ENCODE measurements around the gene MRPS5. TPM values are rescaled to one million over a fixed set of nuclear protein-coding genes. Genes with fewer than 3 reads are reported as not detected.
"Not testable (repeated sequence)": the region's sequence is repeated elsewhere in the genome, so short reads cannot be mapped to it uniquely, and the experiment has no call there.

MRPS5 gene
- total RNA-seq, 1 donor from 2014 or later, result 103 TPM

DNA sequence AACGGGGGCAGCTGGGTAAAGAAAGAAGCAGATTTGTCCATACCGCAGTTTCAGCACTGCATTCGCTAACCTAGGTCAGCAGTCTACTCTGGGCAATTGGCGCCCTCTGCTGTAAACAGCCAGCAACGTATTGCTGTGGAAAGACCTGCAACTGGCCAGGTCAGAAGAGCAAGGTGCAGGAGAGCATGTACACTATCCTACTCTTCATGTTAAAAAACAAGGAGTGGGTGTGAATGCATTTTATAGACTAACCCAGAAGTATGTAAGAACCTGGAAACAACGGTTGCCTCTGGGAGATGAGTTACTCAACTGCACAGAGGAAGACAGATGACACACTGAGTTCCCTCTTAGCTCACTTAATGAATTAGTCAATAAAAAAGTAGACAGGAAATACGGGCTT lies 6.2 kb downstream of the MRPS5 start:
- H3K36me3 Mint-ChIP-seq (ENCODE audit: low read depth), result peaks cover 45% of the 10 kb centered on the region
- no peaks in the 10 kb centered on the region for H3K9me3 Mint-ChIP-seq
- no peaks in the 10 kb centered on the region for H3K27me3 Mint-ChIP-seq
- DNase-seq, result peak; percentile 93
- H3K4me3 Mint-ChIP-seq, result no peak overlapping the region
- intact Hi-C loops (cut with micrococcal nuclease), result loop anchor here (1.0 kb wide), 3 partner anchors 39 to 129 kb away; no protein-coding TSS in a partner anchor
- H3K4me1 Mint-ChIP-seq, result peaks cover 40% of the 10 kb centered on the region
- no peak overlapping the region for H3K27ac Mint-ChIP-seq

DNA sequence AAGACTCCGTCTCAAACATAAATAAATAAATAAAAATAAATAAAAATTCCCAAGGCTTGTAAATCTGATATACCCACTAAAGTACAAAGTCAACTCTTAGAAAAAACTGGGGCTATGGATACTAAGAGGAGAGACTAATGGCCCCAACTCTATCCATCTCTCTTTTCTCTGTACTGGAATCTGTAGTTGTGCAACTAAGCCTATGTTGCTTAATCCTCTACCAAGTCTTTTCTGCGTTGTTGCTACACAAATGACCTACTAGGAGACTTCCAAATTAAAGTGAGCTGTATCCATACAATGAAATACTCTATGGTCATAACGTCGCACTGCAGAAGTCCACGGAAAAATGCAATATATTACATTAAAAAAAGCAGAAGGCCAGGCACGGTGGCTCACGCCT lies 8.1 kb downstream of the MRPS5 start:
- H3K4me3 Mint-ChIP-seq, result no peak overlapping the region
- H3K27me3 Mint-ChIP-seq, result no peaks in the 10 kb centered on the region
- H3K4me1 Mint-ChIP-seq, result peaks cover 21% of the 10 kb centered on the region
- peaks cover 50% of the 10 kb centered on the region for H3K36me3 Mint-ChIP-seq (ENCODE audit: low read depth)
- H3K27ac Mint-ChIP-seq, result no peak overlapping the region
- intact Hi-C loops (cut with micrococcal nuclease), result no loop called here
- H3K9me3 Mint-ChIP-seq, result no peaks in the 10 kb centered on the region
- DNase-seq, result no peak

DNA sequence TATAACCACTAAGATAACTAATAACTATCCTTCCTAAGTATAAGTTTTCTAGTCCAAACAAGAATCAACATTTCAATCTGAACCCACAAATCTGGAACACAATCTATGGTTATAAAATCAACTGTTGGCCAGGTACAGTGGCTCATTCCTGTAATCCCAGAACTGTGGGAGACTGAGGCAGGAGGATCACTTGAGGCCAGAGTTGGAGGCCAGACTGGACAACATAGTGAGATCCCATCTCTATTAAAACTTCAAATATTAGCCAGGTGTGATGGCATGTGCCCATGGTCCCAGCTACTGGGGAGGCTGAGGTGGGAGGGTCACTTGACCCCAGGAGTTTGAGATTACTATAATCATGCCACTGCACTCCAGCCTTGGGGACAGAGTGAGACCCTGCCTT lies 11.2 kb downstream of the MRPS5 start:
- H3K27me3 Mint-ChIP-seq, result no peaks in the 10 kb centered on the region
- peaks cover 8% of the 10 kb centered on the region for H3K4me1 Mint-ChIP-seq
- no peak overlapping the region for H3K27ac Mint-ChIP-seq
- no peaks in the 10 kb centered on the region for H3K9me3 Mint-ChIP-seq
- no peak for DNase-seq
- H3K4me3 Mint-ChIP-seq, result no peak overlapping the region
- intact Hi-C loops (cut with micrococcal nuclease), result no loop called here
- H3K36me3 Mint-ChIP-seq (ENCODE audit: low read depth), result peaks cover 62% of the 10 kb centered on the region

DNA sequence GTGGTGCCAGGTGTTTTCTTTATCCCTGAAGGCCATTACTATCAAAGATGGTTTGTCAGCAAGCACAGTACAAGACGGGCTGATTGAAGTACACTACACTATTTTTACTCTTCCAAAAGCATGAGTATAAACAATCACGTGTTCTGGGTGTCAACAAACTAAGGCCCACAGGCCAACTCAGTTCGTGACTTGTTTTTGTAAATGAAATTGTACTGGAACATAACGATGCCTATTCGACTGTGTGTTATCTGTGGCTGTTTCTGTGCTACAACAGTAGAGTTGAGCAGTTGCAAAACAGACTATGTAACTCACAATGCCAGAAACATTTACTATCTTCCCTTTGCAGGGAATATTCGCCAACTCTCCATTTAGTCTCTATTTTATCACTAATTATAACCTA lies 12.3 kb downstream of the MRPS5 start:
- intact Hi-C loops (cut with micrococcal nuclease), result no loop called here
- no peak overlapping the region for H3K27ac Mint-ChIP-seq
- no peaks in the 10 kb centered on the region for H3K9me3 Mint-ChIP-seq
- H3K4me1 Mint-ChIP-seq, result peaks cover 1% of the 10 kb centered on the region
- H3K36me3 Mint-ChIP-seq (ENCODE audit: low read depth), result peaks cover 61% of the 10 kb centered on the region
- no peak overlapping the region for H3K4me3 Mint-ChIP-seq
- no peak for DNase-seq
- H3K27me3 Mint-ChIP-seq, result no peaks in the 10 kb centered on the region

DNA sequence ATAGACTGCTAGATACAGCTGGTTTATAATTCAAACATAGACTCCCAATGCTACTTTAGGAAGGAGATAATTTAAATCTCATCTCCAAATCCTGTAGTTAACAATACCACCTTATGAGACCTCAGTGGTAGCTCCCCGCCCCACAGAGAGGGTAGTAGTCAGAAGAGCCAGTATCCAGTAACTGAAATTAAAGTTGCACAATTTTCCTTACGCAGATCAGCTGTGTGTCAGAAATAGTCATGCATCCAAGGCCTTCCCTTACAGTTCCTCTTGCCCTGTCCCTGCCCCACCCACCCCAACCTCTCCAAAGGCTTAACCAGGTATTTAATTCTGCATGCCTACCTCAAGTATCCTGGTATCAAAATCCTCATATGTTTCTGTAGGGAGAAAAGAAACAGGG lies 15.5 kb downstream of the MRPS5 start:
- H3K27me3 Mint-ChIP-seq, result no peaks in the 10 kb centered on the region
- no peaks in the 10 kb centered on the region for H3K9me3 Mint-ChIP-seq
- DNase-seq, result no peak
- intact Hi-C loops (cut with micrococcal nuclease), result no loop called here
- peaks cover 1% of the 10 kb centered on the region for H3K4me1 Mint-ChIP-seq
- H3K27ac Mint-ChIP-seq, result no peak overlapping the region
- no peak overlapping the region for H3K4me3 Mint-ChIP-seq
- H3K36me3 Mint-ChIP-seq (ENCODE audit: low read depth), result peaks cover 68% of the 10 kb centered on the region

DNA sequence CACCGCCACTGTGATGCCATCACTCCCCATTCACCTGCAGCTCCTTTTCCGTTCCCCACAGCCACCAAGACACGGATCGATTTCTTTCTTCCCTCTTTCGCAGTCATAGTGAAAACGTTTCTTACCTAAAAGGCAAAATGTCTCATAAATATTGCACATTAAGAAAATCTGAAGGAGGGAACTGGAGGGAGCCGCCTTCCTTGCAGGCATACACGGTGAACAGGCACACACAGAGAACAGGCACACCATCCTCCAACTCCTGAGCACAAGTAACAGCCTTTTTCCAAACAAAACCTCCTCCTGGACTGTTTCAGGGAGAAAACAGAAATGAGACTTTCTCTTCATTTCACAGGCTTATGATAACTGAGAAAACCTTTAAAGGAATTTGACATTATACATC lies 17.0 kb downstream of the MRPS5 start:
- intact Hi-C loops (cut with micrococcal nuclease), result no loop called here
- Mint-ChIP-seq H3K27ac (no peak overlapping the region), H3K27me3 (no peaks in the 10 kb centered on the region), H3K4me3 (no peak overlapping the region), H3K9me3 (no peaks in the 10 kb centered on the region), H3K4me1 (no peaks in the 10 kb centered on the region), H3K36me3 (ENCODE audit: low read depth) (peaks cover 68% of the 10 kb centered on the region)
- no peak for DNase-seq

DNA sequence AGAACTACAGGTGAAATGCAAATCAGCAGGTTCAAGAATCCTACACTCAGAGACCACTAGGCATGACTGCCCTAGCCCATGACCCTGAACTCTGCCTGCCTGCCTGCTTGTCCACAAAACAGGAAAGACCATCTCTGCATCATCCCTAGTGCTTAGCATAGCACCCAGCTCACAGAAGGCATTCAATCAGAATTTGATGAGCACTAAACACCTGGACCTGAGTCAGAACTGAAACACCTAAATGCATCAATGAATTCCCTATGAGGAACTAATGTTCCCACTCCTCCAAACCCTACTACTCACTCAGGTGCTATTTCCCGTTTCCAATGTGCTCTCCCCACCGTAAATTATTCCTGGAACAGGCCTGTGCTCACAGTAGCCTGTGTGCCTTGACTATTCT lies 21.7 kb downstream of the MRPS5 start:
- H3K9me3 Mint-ChIP-seq, result peaks cover 5% of the 10 kb centered on the region
- peaks cover 75% of the 10 kb centered on the region for H3K36me3 Mint-ChIP-seq (ENCODE audit: low read depth)
- no peak overlapping the region for H3K4me3 Mint-ChIP-seq
- DNase-seq, result no peak
- no peak overlapping the region for H3K27ac Mint-ChIP-seq
- H3K4me1 Mint-ChIP-seq, result peaks cover 9% of the 10 kb centered on the region
- intact Hi-C loops (cut with micrococcal nuclease), result no loop called here
- H3K27me3 Mint-ChIP-seq, result no peaks in the 10 kb centered on the region

DNA sequence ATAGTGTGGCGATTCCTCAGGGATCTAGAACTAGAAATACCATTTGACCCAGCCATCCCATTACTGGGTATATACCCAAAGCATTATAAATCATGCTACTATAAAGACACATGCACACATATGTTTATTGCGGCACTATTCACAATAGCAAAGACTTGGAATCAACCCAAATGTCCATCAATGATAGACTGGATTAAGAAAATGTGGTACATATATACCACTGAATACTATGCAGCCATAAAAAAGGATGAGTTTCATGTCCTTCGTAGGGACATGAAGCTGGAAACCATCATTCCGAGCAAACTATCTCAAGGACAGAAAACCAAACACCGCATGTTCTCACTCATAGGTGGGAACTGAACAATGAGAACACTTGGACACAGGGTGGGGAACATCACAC lies 23.3 kb downstream of the MRPS5 start:
- H3K9me3 Mint-ChIP-seq; intact Hi-C loops (cut with micrococcal nuclease); H3K27ac Mint-ChIP-seq; DNase-seq; H3K27me3 Mint-ChIP-seq; H3K4me3 Mint-ChIP-seq: not testable (repeated sequence)
- Mint-ChIP-seq H3K4me1 (peaks cover 13% of the 10 kb centered on the region), H3K36me3 (ENCODE audit: low read depth) (peaks cover 83% of the 10 kb centered on the region)

DNA sequence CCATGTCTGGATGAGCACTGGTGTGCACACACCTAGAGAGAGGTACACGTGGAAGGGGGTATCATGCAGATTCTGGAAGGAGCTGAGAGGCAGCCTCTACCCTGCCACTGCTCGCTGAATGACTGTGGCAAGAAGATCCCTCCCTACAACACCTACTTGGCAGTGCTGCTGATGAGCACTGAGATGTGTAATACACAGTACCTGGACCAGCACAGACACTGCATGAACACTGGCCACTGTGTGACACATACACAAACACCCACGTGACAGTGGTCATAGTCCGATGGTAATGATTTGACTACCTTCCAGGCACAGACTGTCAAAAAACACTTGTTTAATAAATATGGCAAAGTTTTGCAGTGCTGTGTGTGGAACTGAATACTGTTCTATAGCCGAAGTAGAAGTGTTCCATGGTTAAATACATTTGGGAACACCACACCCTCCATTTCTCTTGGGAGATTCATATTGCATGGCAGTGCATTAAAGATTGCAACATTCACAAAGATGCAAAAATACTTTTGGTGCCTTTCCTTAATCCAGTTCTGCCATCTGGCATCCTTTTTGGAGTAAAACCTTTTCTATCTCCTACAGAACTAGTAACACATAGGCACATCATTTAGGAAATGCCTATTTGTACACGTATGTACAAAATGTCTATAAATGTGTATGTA lies 29.6 kb downstream of the MRPS5 start:
- Mint-ChIP-seq H3K4me3 (no peak overlapping the region), H3K36me3 (ENCODE audit: low read depth) (peaks cover 68% of the 10 kb centered on the region), H3K4me1 (peaks cover 16% of the 10 kb centered on the region), H3K27me3 (no peaks in the 10 kb centered on the region), H3K9me3 (peaks cover 3% of the 10 kb centered on the region), H3K27ac (no peak overlapping the region)
- no peak for DNase-seq
- intact Hi-C loops (cut with micrococcal nuclease), result no loop called here

DNA sequence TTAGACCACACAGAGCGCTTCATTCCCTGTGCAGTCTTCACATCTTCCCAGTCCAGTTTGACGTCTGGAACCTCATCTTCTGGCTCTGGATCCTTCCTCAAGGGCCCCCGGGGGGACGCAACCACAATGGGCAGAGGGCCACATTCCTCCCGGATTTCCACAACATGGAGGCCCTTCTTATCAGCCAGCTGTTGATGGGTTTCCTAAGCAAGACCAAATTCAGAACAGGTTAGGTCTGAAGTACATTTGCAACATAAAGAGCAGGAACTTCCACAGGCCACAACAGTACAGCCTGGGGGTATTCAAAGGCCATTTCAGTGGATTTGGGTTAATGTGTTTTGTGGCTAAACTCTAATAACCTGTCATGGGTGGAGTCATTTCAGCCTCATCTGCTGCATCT lies 34.2 kb downstream of the MRPS5 start:
- intact Hi-C loops (cut with micrococcal nuclease), result no loop called here
- H3K27ac Mint-ChIP-seq, result no peak overlapping the region
- peaks cover 3% of the 10 kb centered on the region for H3K4me1 Mint-ChIP-seq
- no peak for DNase-seq
- H3K9me3 Mint-ChIP-seq, result no peaks in the 10 kb centered on the region
- H3K27me3 Mint-ChIP-seq, result no peaks in the 10 kb centered on the region
- peaks cover 51% of the 10 kb centered on the region for H3K36me3 Mint-ChIP-seq (ENCODE audit: low read depth)
- H3K4me3 Mint-ChIP-seq, result no peak overlapping the region

DNA sequence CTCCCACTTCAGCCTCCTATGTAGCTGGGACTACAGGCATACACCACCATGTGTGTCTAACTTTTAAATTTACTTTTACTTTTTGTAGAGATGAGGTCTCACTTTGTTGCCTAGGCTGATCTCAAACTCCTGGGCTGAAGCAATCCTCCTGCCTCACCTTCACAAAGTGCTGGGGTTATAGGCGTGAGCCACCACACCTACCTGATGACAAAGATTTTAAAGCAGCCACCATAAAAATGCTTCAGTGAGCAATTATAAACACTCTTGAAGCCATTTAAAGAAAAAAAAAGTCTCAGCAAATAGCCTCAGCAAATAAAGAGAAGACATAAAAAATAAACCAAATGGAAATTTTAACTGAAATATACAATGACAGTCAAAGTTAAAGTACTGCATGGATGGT lies 35.6 kb downstream of the MRPS5 start:
- Mint-ChIP-seq H3K9me3 (no peaks in the 10 kb centered on the region), H3K36me3 (ENCODE audit: low read depth) (peaks cover 40% of the 10 kb centered on the region), H3K4me1 (peaks cover 3% of the 10 kb centered on the region), H3K27me3 (no peaks in the 10 kb centered on the region), H3K4me3 (no peak overlapping the region), H3K27ac (no peak overlapping the region)
- intact Hi-C loops (cut with micrococcal nuclease), result no loop called here
- no peak for DNase-seq

DNA sequence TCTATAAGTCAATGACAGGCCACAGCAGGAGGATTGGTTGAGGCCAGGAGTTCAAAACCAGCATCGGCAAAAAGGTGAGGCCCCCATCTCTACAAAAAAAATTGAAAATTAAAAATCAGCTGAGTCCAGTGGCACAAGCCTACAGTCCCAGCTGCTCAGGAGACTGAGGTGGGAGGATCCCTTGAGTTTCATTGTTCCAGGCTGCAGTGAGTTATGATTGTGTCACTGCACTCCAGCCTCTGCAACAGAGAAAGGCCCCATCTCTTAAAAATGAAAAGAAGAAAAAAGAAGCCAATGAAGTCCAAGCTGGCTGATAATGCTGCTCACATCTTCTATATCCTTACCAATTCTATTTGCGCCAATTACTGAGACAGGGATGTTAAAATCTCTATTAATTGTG lies 39.1 kb downstream of the MRPS5 start:
- Mint-ChIP-seq H3K4me1 (peaks cover 24% of the 10 kb centered on the region), H3K36me3 (ENCODE audit: low read depth) (peaks cover 24% of the 10 kb centered on the region), H3K4me3 (no peak overlapping the region), H3K9me3 (no peaks in the 10 kb centered on the region), H3K27me3 (no peaks in the 10 kb centered on the region), H3K27ac (no peak overlapping the region)
- intact Hi-C loops (cut with micrococcal nuclease), result no loop called here
- DNase-seq, result no peak

DNA sequence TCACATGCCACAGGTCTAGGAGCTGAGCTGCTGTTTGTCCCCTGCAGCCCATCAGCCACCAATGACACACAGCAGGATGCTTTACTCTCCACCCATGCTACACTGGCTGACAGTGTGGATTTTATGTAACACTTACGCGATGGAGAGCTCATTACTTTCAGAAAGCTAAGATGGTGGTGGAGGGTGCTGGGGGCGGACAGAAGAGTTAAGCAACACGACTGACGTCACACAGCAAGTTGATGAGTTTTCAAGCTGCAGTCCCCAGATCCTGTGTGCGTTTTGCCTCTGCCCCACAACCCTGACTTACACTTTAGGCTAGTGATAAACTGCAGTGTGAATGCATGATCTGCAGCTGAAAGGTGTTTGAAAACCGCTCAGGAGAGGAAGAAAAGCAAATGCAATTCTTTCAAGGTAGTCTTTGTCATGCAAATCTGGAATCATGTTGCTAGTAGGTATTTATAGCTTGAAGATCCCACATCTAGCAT lies 42.4 kb downstream of the MRPS5 start:
- Mint-ChIP-seq H3K4me3 (peak overlapping the region; percentile 60), H3K27ac (peak overlapping the region; percentile 99), H3K9me3 (no peaks in the 10 kb centered on the region), H3K36me3 (ENCODE audit: low read depth) (peaks cover 7% of the 10 kb centered on the region), H3K27me3 (no peaks in the 10 kb centered on the region), H3K4me1 (peaks cover 49% of the 10 kb centered on the region)
- DNase-seq, result peak; percentile 81
- intact Hi-C loops (cut with micrococcal nuclease), result loop anchor here (2.0 kb wide), 1 partner anchor 86 kb away; the partner anchor contains the start of gene ZNF2

DNA sequence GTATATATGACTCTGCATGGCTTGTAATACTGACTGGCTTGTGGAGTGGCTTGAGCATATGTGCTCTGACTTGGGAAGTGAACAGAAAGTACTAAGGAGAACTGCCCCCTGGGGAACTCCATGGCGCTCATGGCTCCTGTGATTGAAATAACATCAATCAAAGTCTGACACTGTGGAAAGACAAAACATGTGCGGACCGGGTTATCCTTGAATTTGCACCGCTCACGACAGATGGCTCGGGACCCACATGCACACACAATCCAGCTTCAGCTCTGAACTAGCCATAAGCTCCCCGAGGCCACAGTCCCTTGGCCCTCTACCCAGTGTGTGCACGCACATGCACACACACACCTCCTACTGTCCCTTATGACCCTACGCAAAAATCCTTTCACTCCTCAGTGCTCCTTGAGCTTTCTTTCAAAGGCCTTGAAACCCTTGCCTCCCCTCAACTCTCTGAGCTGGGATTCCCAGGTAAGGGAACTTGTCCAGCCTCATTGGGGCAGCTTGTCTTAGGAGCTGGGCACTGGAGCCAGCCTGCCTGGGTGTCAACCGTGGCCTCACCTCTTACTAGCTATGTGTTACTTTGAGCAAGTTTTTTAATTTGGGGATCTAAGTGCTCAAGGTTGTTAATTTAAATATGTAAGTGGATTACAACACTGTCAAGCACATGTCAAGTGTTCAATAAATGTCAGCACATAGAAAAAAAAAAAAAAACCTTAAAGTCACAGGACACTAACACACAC lies 43.6 kb downstream of the MRPS5 start:
- H3K4me3 Mint-ChIP-seq, result peak overlapping the region; percentile 95
- intact Hi-C loops (cut with micrococcal nuclease), result loop anchor here (2.0 kb wide), 1 partner anchor 87 kb away; the partner anchor contains the start of gene ZNF2

More for the DNA sequence above, 43.6 kb downstream of the MRPS5 start:
- peaks cover 4% of the 10 kb centered on the region for H3K36me3 Mint-ChIP-seq (ENCODE audit: low read depth)
- DNase-seq, result no peak
- peaks cover 61% of the 10 kb centered on the region for H3K4me1 Mint-ChIP-seq
- H3K9me3 Mint-ChIP-seq, result no peaks in the 10 kb centered on the region
- peak overlapping the region; percentile 99 for H3K27ac Mint-ChIP-seq
- H3K27me3 Mint-ChIP-seq, result no peaks in the 10 kb centered on the region
